A673 (cell line): ENCODE results near the gene COL4A6. TPM values are rescaled to one million over a fixed set of nuclear protein-coding genes. Genes with fewer than 3 reads are reported as not detected.

Experiments
- BruUV-seq: library from RNA; stranded (reverse); fragments of 400-500 nt; replicated peaks from 2 replicates; lab custom pipeline; 2021; lab: Mats Ljungman, UMichigan
- CTCF ChIA-PET: fragments of 300-600 bp; sonication (Branson Sonifier 250); formaldehyde crosslinking; loops from one replicate; lab custom pipeline; 2022; ENCODE audit warnings: antibody characterized with exemption; lab: Charles Lee
- POLR2A ChIA-PET: fragments of 300-600 bp; sonication (Branson Sonifier 250); formaldehyde crosslinking; loops from one replicate; lab custom pipeline; 2022; ENCODE audit warnings: antibody characterized with exemption; ENCODE audit not compliant: low non-redundant PET; lab: Charles Lee
- DNase-seq: peaks from one replicate; pipeline ENCODE4 v3.0.0-alpha.2; 2015; ENCODE audit warnings: low spot score
- H3K27ac ChIP-seq: fragments of 200-600 bp; sonication (generic); 2 replicates; pipeline ENCODE4 v1.5.1; 2016; ENCODE audit warnings: mixed run types, low read depth, mild to moderate bottlenecking, mixed read lengths, antibody characterized with exemption, low read length; ENCODE audit not compliant: poor library complexity, severe bottlenecking
- H3K27me3 ChIP-seq: fragments of 200-600 bp; sonication (generic); replicated peaks from 2 replicates; pipeline ENCODE4 v1.6.1; 2017; ENCODE audit warnings: mixed run types, low read depth, mild to moderate bottlenecking, mixed read lengths, antibody characterized with exemption, low read length; ENCODE audit not compliant: insufficient read depth, poor library complexity
- H3K36me3 ChIP-seq: fragments of 200-600 bp; sonication (generic); 2 replicates; pipeline ENCODE4 v1.6.1; 2016; ENCODE audit warnings: mixed run types, mild to moderate bottlenecking, mixed read lengths, antibody characterized with exemption, low read length; ENCODE audit not compliant: insufficient read depth, poor library complexity, severe bottlenecking
- H3K4me1 ChIP-seq: fragments of 200-600 bp; sonication (generic); 2 replicates; pipeline ENCODE4 v1.6.1; 2017; ENCODE audit warnings: mixed run types, mild to moderate bottlenecking, mixed read lengths, antibody characterized with exemption, low read length; ENCODE audit not compliant: insufficient read depth, poor library complexity, severe bottlenecking
- H3K4me3 ChIP-seq: fragments of 200-600 bp; sonication (generic); 2 replicates; pipeline ENCODE4 v1.5.1; 2016; ENCODE audit warnings: low read depth, mixed run types, mild to moderate bottlenecking, mixed read lengths, low read length; ENCODE audit not compliant: poor library complexity, severe bottlenecking
- H3K9me3 ChIP-seq: fragments of 200-600 bp; sonication (generic); 2 replicates; pipeline ENCODE4 v1.6.1; 2016; ENCODE audit warnings: mixed run types, low read depth, mild to moderate bottlenecking, mixed read lengths, antibody characterized with exemption, low read length; ENCODE audit not compliant: poor library complexity, severe bottlenecking
- EZH2 ChIP-seq: fragments of 200-600 bp; sonication (generic); IDR thresholded peaks from 2 replicates; pipeline ENCODE4 v1.6.1; 2017; ENCODE audit warnings: borderline replicate concordance, low read depth, mild to moderate bottlenecking, mixed read lengths, antibody characterized with exemption, low read length; ENCODE audit not compliant: poor library complexity, severe bottlenecking
- intact Hi-C: fragments of 100-400 bp; cut with micrococcal nuclease; formaldehyde crosslinking; loops from one replicate; pipeline ENCODE4 v1.10.0; 2022; ENCODE audit not compliant: unreplicated experiment
- total RNA-seq: library from RNA; stranded (reverse); gene quantifications from 2 replicates; pipeline ENCODE4 v1.2.3, GENCODE V29; 2021
- TF ChIP-seq, protein P1 (sequence below): fragments of 300-800, 200-600 bp; sonication (generic); conservative IDR thresholded peaks from 2 replicates; pipeline ENCODE4 v1.5.1; 2017; ENCODE audit warnings: low read depth, mild to moderate bottlenecking, antibody characterized with exemption, low read length, moderate library complexity, mixed read lengths

The COL4A6 gene
- total RNA-seq, 1 experiment from 2014 or later = not detected

DNA sequence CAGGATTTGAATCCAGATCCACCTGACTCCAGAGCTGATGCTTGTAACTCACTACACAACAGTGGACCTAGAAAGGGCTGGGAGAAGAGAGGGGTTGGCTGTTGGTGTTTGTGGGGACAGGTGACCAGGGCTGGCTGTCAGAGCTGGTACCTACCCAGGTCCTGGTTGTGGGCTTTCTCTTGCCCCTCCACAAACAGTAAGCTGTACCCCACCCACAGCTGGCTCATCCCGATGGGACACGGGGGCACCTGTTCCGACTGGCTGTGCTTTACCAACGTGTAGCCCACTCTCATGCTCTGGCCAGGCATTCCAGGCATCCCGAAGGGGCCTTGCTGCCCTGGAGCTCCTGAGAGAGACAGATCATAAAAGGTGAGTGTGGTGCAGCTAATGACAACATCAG lies 277.9 kb downstream of the COL4A6 start:
- CTCF ChIA-PET = no interaction called here
- intact Hi-C loops = no loop called here
- no peaks in the 10 kb centered on the region for H3K27me3 ChIP-seq
- H3K9me3 ChIP-seq = no peaks in the 10 kb centered on the region
- POLR2A ChIA-PET = no interaction called here
- DNase-seq = no peak
- no TSS peak for BruUV-seq
- H3K36me3 ChIP-seq = no peaks in the 10 kb centered on the region
- no peak overlapping the region for H3K27ac ChIP-seq
- no peak overlapping the region for H3K4me3 ChIP-seq
- TF ChIP-seq EZH2 = no peak
- TF ChIP-seq, protein P1, sequence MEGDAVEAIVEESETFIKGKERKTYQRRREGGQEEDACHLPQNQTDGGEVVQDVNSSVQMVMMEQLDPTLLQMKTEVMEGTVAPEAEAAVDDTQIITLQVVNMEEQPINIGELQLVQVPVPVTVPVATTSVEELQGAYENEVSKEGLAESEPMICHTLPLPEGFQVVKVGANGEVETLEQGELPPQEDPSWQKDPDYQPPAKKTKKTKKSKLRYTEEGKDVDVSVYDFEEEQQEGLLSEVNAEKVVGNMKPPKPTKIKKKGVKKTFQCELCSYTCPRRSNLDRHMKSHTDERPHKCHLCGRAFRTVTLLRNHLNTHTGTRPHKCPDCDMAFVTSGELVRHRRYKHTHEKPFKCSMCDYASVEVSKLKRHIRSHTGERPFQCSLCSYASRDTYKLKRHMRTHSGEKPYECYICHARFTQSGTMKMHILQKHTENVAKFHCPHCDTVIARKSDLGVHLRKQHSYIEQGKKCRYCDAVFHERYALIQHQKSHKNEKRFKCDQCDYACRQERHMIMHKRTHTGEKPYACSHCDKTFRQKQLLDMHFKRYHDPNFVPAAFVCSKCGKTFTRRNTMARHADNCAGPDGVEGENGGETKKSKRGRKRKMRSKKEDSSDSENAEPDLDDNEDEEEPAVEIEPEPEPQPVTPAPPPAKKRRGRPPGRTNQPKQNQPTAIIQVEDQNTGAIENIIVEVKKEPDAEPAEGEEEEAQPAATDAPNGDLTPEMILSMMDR = no peak
- no peaks in the 10 kb centered on the region for H3K4me1 ChIP-seq

DNA sequence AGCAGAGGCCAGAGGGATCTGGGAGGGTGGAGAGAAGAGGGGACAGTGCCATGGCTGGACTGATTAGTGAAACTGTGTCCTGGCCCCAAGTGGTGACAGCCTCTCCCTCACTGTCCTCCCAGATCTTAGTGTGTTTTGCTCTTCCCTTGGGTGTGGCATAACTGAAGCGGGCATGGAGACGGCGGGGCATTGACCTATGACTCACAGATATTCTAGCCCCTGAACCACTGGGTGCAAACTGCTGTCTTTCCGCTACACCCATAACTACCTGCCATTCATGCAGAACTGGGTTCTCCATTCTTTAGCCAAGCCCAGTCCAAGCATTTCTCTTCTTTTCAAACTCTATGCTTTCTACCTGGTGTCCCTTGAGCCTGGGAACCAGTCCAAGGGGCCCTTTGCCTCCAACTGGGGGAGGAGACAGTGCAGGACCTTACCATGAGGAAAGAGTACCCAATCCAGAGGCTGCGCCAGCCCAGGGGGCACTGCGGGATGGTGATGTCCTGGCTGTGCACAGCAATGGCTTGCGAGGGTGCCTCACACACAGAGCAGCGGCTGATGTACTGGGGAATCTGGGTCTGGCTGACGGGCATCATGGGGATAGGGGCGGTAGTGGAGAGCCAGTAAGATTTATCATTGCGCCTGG lies 279.1 kb downstream of the COL4A6 start:
- BruUV-seq = no TSS peak
- Histone ChIP-seq H3K4me1 (no peaks in the 10 kb centered on the region), H3K36me3 (no peaks in the 10 kb centered on the region), H3K9me3 (no peaks in the 10 kb centered on the region), H3K27me3 (no peaks in the 10 kb centered on the region), H3K27ac (no peak overlapping the region), H3K4me3 (no peak overlapping the region)
- POLR2A ChIA-PET = no interaction called here
- DNase-seq = no peak
- CTCF ChIA-PET = no interaction called here
- intact Hi-C loops = no loop called here
- TF ChIP-seq EZH2 = no peak
- TF ChIP-seq, protein P1 = no peak

- no peaks in the 10 kb centered on the region for H3K4me1 ChIP-seq
- no peak for DNase-seq
- no peaks in the 10 kb centered on the region for H3K9me3 ChIP-seq
- no peaks in the 10 kb centered on the region for H3K27me3 ChIP-seq
- CTCF ChIA-PET = no interaction called here
- H3K27ac ChIP-seq = no peak overlapping the region
- POLR2A ChIA-PET = no interaction called here
- intact Hi-C loops = no loop called here
- H3K4me3 ChIP-seq = no peak overlapping the region
- TF ChIP-seq, protein P1 = no peak
- TF ChIP-seq EZH2 = no peak
- no TSS peak for BruUV-seq
- no peaks in the 10 kb centered on the region for H3K36me3 ChIP-seq
Observed at GRCh38 chrX:108157628-108158027, 280.6 kb downstream of the COL4A6 start.
